NT2/D1 (cell line): ENCODE measurements around the gene GSK3B.

ENCODE experiments used
- SUZ12 ChIP-seq: IDR thresholded peaks from 2 replicates; pipeline ENCODE4 v1.6.1; 2011; ENCODE audit not compliant: insufficient read length, insufficient read depth; ENCODE audit errors: extremely low read depth
- ZNF274 ChIP-seq: IDR thresholded peaks from 2 replicates; pipeline ENCODE4 v1.6.1; 2011; ENCODE audit warnings: mild to moderate bottlenecking, low read depth, low read length

DNA sequence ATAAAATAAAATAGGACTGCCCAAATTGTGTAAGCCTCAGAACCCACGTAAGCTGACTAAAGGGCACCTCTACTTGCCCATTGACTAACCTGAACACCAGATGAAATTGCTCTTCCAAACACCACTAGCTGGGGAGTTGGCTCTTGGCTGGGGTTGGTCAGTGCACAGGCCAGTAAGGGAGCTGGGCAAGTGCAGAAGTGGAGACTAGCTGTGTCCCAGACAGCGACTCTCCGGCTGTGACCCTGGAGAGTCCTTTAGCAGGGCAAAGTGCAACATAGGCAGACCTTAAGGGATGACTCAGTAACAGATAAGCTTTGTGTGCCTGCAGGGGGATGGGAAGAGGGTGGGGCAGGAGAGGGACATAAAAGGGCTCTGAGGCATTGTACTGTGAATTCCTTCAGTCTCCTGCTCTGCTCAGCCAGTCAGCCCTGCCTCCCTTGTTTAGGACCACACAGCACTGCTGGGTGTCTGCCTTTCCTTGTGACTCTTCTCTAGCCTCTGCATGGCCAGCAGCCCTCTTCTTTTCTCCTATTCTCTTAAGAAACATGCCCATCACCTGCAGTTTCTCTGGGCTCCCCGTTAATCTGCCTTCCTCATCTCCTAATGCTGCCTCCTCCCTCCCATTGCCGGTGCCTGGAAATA is 299.2 kb downstream of the GSK3B start:
- TF ChIP-seq SUZ12 (no peak), ZNF274 (no peak)
